Fibroblast of lung (primary cell): ENCODE results near the gene FOXK2.

Experiments used
- CTCF ChIP-seq, 2 donors: IDR thresholded peaks in 1 of 2; conservative IDR thresholded peaks in 1 of 2; 1 replicate in 1 of 2; 2 replicates in 1 of 2; pipeline ENCODE4 v1.5.1; 2011 to 2012; ENCODE audit warnings: low read length in 2 of 2, control low read depth in 1 of 2, inconsistent platforms in 1 of 2, low read depth in 1 of 2, mild to moderate bottlenecking in 1 of 2
- EZH2 ChIP-seq: IDR thresholded peaks from 2 replicates; pipeline ENCODE4 v1.5.1; 2012; ENCODE audit warnings: low read length, control low read depth, mild to moderate bottlenecking; ENCODE audit errors: missing control alignments

GRCh38 chr17:82507631-82508175 lies 11.8 kb upstream of the FOXK2 start:
- TF ChIP-seq CTCF (conservative IDR thresholded peaks at IDR 0.05 in 1 of 2, IDR thresholded peaks at IDR 0.05 in 1 of 2; ENCODE audit: low read depth in 1 of 2, low read length in 2 of 2) (no peak), EZH2 (no peak)
